H1 (cell line): Measurements from ENCODE around the gene MYRF. TPM values are rescaled to one million over a fixed set of nuclear protein-coding genes. Genes with fewer than 3 reads are reported as not detected.

Source experiments
- CTCF ChIA-PET: fragments of 300-600 bp; sonication (Branson Sonifier 250); formaldehyde crosslinking; loops from one replicate; lab custom pipeline; 2021; ENCODE audit not compliant: partially characterized antibody; lab: Charles Lee
- POLR2A ChIA-PET: fragments of 300-600 bp; sonication (Branson Sonifier 250); formaldehyde crosslinking; loops from one replicate; lab custom pipeline; 2021; ENCODE audit warnings: inconsistent platforms; ENCODE audit not compliant: partially characterized antibody; lab: Charles Lee
- DNase-seq, 2 experiments: peaks; one replicate each; pipeline versions ENCODE4 v3.0.0 to v3.0.0-alpha.2; 2010 to 2022; ENCODE audit warnings: low spot score in 2 of 2, low read depth in 1 of 2, mixed read lengths in 1 of 2
- FAIRE-seq: peaks from 2 replicates; lab custom pipeline; 2011; peaks lifted over from hg19 to GRCh38; lab: Jason Lieb, UNC
- H2AFZ ChIP-seq: 2 replicates; pipeline ENCODE4 v1.8.1; 2012; ENCODE audit warnings: low read length, inconsistent platforms
- H2AK5ac ChIP-seq: 2 replicates; pipeline ENCODE4 v1.6.1; 2013; ENCODE audit warnings: low read depth, low read length
- H2BK120ac ChIP-seq: replicated peaks from 2 replicates; pipeline ENCODE3; 2013; ENCODE audit warnings: low read depth, low read length, inconsistent platforms
- H2BK12ac ChIP-seq: 2 replicates; pipeline ENCODE4 v1.6.1; 2013; ENCODE audit warnings: low read depth, low read length
- H2BK15ac ChIP-seq: 2 replicates; pipeline ENCODE4 v1.6.1; 2013; ENCODE audit warnings: low read length
- H2BK20ac ChIP-seq: 2 replicates; pipeline ENCODE4 v1.6.1; 2013; ENCODE audit warnings: low read length
- H2BK5ac ChIP-seq: 2 replicates; pipeline ENCODE4 v1.6.1; 2013; ENCODE audit warnings: low read depth, low read length
- H3K14ac ChIP-seq: 2 replicates; pipeline ENCODE4 v1.6.1; 2013; ENCODE audit warnings: inconsistent platforms; ENCODE audit not compliant: insufficient read length
- H3K18ac ChIP-seq: 2 replicates; pipeline ENCODE4 v1.6.1; 2013; ENCODE audit warnings: low read length; ENCODE audit errors: extremely low read depth
- H3K23ac ChIP-seq: 2 replicates; pipeline ENCODE4 v1.6.1; 2013; ENCODE audit warnings: inconsistent platforms; ENCODE audit not compliant: insufficient read length
- H3K23me2 ChIP-seq: 2 replicates; pipeline ENCODE4 v1.6.1; 2013; ENCODE audit warnings: low read depth, low read length
- H3K27ac ChIP-seq: 2 replicates; pipeline ENCODE4 v1.6.1; 2011; ENCODE audit warnings: low read depth, low read length, inconsistent platforms
- H3K27me3 ChIP-seq, 4 experiments: replicated peaks in 1 of 4; 1 replicate in 1 of 4; 2 replicates in 3 of 4; pipeline versions ENCODE4 v1.6.1 to v1.8.1; 2011 to 2013; ENCODE audit warnings: low read length in 3 of 4, mild to moderate bottlenecking in 3 of 4, inconsistent platforms in 2 of 4, mixed read lengths in 2 of 4, moderate library complexity in 1 of 4; ENCODE audit not compliant: control insufficient read depth in 3 of 4, insufficient read depth in 3 of 4; ENCODE audit errors: extremely low read depth in 1 of 4
- H3K36me3 ChIP-seq, 4 experiments: 2 replicates each; pipeline versions ENCODE4 v1.6.1 to v1.8.1; 2011 to 2013; ENCODE audit warnings: mild to moderate bottlenecking in 4 of 4, low read length in 3 of 4, moderate library complexity in 2 of 4, control low read depth in 1 of 4, inconsistent platforms in 1 of 4; ENCODE audit not compliant: insufficient read depth in 4 of 4, control insufficient read depth in 2 of 4
- H3K4ac ChIP-seq: replicated peaks from 2 replicates; pipeline ENCODE3; 2013; ENCODE audit warnings: low read length, low read depth, mixed read lengths, inconsistent platforms; ENCODE audit not compliant: insufficient read length
- H3K4me1 ChIP-seq, 4 experiments: replicated peaks in 1 of 4; 1 replicate in 1 of 4; 2 replicates in 3 of 4; pipeline versions ENCODE4 v1.6.1 to v1.8.1; 2011 to 2013; ENCODE audit warnings: low read length in 3 of 4, inconsistent platforms in 2 of 4, mixed read lengths in 1 of 4; ENCODE audit not compliant: insufficient read depth in 4 of 4, control insufficient read depth in 3 of 4
- H3K4me2 ChIP-seq, 2 experiments: 2 replicates each; pipeline versions ENCODE4 v1.6.1 to v1.8.1; 2011 to 2013; ENCODE audit warnings: low read depth in 2 of 2, low read length in 2 of 2, control low read depth in 1 of 2, inconsistent platforms in 1 of 2, mild to moderate bottlenecking in 1 of 2; ENCODE audit not compliant: insufficient read depth in 1 of 2
- H3K4me3 ChIP-seq, 4 experiments: fragments of 200-600, 300-600 bp in 1 of 4; sonication (generic), shearing (Covaris generic), sonication (Bioruptor Twin) in 1 of 4; 2 replicates each; pipeline versions ENCODE4 v1.5.1 to v1.8.1; 2011 to 2016; ENCODE audit warnings: low read length in 4 of 4, low read depth in 3 of 4, control low read depth in 2 of 4, inconsistent platforms in 2 of 4, mild to moderate bottlenecking in 2 of 4, mixed read lengths in 1 of 4, moderate library complexity in 1 of 4; ENCODE audit not compliant: insufficient read depth in 2 of 4; ENCODE audit errors: extremely low read depth in 1 of 4
- H3K56ac ChIP-seq: replicated peaks from 2 replicates; pipeline ENCODE3; 2013; ENCODE audit warnings: low read depth, mild to moderate bottlenecking, mixed read lengths, low read length, inconsistent platforms; ENCODE audit not compliant: insufficient read length
- H3K79me1 ChIP-seq: 2 replicates; pipeline ENCODE4 v1.6.1; 2013; ENCODE audit warnings: low read depth, low read length, control low read depth
- H3K79me2 ChIP-seq, 2 experiments: 2 replicates each; pipeline versions ENCODE4 v1.6.1 to v1.8.1; 2012 to 2013; ENCODE audit warnings: low read length in 2 of 2, mild to moderate bottlenecking in 2 of 2, inconsistent platforms in 1 of 2; ENCODE audit not compliant: insufficient read depth in 2 of 2, control insufficient read depth in 1 of 2
- H3K9ac ChIP-seq, 4 experiments: replicated peaks in 1 of 4; 1 replicate in 1 of 4; 2 replicates in 3 of 4; pipeline versions ENCODE4 v1.6.1 to v1.8.1; 2011 to 2013; ENCODE audit warnings: low read depth in 3 of 4, low read length in 3 of 4, control low read depth in 2 of 4, mild to moderate bottlenecking in 2 of 4, moderate library complexity in 2 of 4, inconsistent platforms in 1 of 4; ENCODE audit errors: extremely low read depth in 1 of 4
- H3K9me3 ChIP-seq, 2 experiments: 2 replicates each; pipeline versions ENCODE4 v1.6.1 to v1.8.1; 2012 to 2013; ENCODE audit warnings: mild to moderate bottlenecking in 2 of 2, moderate library complexity in 2 of 2, control low read depth in 1 of 2, inconsistent platforms in 1 of 2, low read depth in 1 of 2, low read length in 1 of 2, mixed read lengths in 1 of 2; ENCODE audit not compliant: insufficient read depth in 2 of 2
- H4K20me1 ChIP-seq, 2 experiments: replicated peaks in 1 of 2; 2 replicates each; pipeline versions ENCODE3 to v1.8.1; 2011 to 2013; ENCODE audit warnings: inconsistent platforms in 2 of 2, low read length in 2 of 2, mild to moderate bottlenecking in 1 of 2; ENCODE audit not compliant: insufficient read depth in 2 of 2, control insufficient read depth in 1 of 2
- H4K5ac ChIP-seq: 2 replicates; pipeline ENCODE4 v1.6.1; 2013; ENCODE audit warnings: low read length, low read depth, mixed read lengths, inconsistent platforms; ENCODE audit not compliant: insufficient read length
- H4K8ac ChIP-seq: 2 replicates; pipeline ENCODE4 v1.8.0; 2013; ENCODE audit warnings: mild to moderate bottlenecking, moderate library complexity, low read length, inconsistent platforms; ENCODE audit not compliant: insufficient read depth; ENCODE audit errors: extremely low read depth
- H4K91ac ChIP-seq: replicated peaks from 2 replicates; pipeline ENCODE3; 2013; ENCODE audit warnings: low read length, mixed read lengths, inconsistent platforms; ENCODE audit not compliant: insufficient read length
- POLR2A ChIP-seq, 2 experiments: IDR thresholded peaks; 1 replicate in 1 of 2; 2 replicates in 1 of 2; pipeline ENCODE4 v1.6.1; 2011; ENCODE audit warnings: low read depth in 2 of 2, low read length in 2 of 2, mild to moderate bottlenecking in 2 of 2; ENCODE audit errors: control extremely low read depth in 1 of 2
- SP1 ChIP-seq: IDR thresholded peaks from 2 replicates; pipeline ENCODE4 v1.6.1; 2011; ENCODE audit warnings: low read depth, low read length
- TAF1 ChIP-seq: IDR thresholded peaks from 2 replicates; pipeline ENCODE4 v1.6.1; 2011; ENCODE audit warnings: mild to moderate bottlenecking, low read depth, low read length
- TBP ChIP-seq: IDR thresholded peaks from 2 replicates; pipeline ENCODE4 v1.6.1; 2011; ENCODE audit warnings: low read depth, low read length, improper control_type of control experiment
- TEAD4 ChIP-seq: IDR thresholded peaks from 2 replicates; pipeline ENCODE4 v1.6.1; 2012; ENCODE audit warnings: low read depth, low read length, inconsistent platforms, mixed read lengths
- WGBS, 2 experiments: shearing (Covaris generic) in 1 of 2; methylation state at CpG; one replicate each; pipeline versions ENCODE4 v1.1.6 to v1.1.7; 2013 to 2015; ENCODE audit warnings: low lambda C conversion rate in 2 of 2, mixed read lengths in 2 of 2, inconsistent platforms in 1 of 2, low coverage in 1 of 2, missing lambda C conversion rate in 1 of 2; ENCODE audit not compliant: insufficient replicate concordance in 2 of 2, insufficient coverage in 1 of 2, insufficient read length in 1 of 2; ENCODE audit errors: extremely low coverage in 1 of 2, missing lambda C conversion rate in 1 of 2; 5-methylcytosine and 5-hydroxymethylcytosine counted together
- polyA plus RNA-seq, 7 experiments: library from polyadenylated mRNA; depleted of rRNA in 3 of 7; stranded (reverse) in 5 of 7; unstranded in 2 of 7; fragments of >200 nt in 5 of 7; fragments of 200-250 nt in 2 of 7; gene quantifications; 1 replicate in 5 of 7; 2 replicates in 1 of 7; 4 replicates in 1 of 7; pipeline versions ENCODE4 v1.2.1 to v1.2.3, GENCODE V29; 2011 to 2013; ENCODE audit warnings: missing spikeins in 2 of 7, mixed read lengths in 2 of 7
- total RNA-seq: library from RNA; stranded (reverse); fragmentation: NEBNext Ultra II Directional; extraction: Animal tissue kit (Norgen Biotek cat#: 25700); gene quantifications from 2 replicates; pipeline ENCODE4 v1.2.1, GENCODE V29; 2021

MYRF gene
- total and polyA plus RNA-seq, 2 of the 8 experiments (the other 6 are each of a cell fraction or from before 2014, with no cell fraction given) = 6.0 to 6.1 TPM

DNA sequence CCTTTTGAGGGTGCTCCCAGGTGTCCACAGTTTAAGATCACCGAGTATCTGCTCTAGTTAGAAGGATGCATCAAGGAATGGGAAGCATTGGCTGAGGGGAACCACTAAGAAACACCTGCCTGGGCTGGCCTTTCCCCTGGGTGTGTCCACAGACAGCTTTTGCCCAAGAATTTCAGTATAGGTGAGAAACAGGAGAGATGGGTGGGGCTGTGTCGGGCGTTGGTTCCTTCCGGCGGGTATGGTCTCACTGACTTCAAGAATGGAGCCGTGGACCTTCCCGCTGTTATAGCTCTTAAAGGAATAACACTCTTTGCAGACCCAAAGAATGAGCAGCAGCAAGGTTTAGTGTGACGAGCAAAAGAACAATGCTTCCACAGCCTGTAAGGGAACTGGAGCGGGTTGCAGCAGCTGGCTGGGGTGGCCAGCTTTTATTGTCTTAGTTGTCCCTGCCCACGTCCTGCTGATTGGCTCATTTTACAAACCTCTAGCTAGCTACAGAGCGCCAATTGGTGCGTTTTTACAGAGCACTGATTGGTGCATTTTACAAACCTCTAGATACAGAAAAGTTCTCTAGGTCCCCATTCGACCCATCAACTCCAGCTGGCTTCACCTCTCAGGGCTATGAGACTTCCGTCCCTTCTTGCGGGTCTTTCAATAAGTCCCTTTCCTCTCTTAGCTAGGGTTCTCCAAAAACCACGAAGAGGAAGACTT is 62.0 kb downstream of the MYRF start:
- peak overlapping the region; percentile 53 for H4K5ac ChIP-seq
- TF ChIP-seq POLR2A (IDR thresholded peaks at IDR 0.05; ENCODE audit: control extremely low read depth in 1 of 2, low read depth in 2 of 2, low read length in 2 of 2) (peak in 1 of 2 experiments; percentile 73; a peak in 2 of 3 replicates), TEAD4 (no peak), SP1 (peak; percentile 68; the same call in 1 of the 2 replicates), TBP (peak; percentile 87), TAF1 (peak; percentile 41)
- TF ChIP-seq, all 59 proteins: peak for 4
- peaks cover 0 to 8% of the 10 kb centered on the region in 2 experiments for H4K20me1 ChIP-seq
- peaks cover 0 to 36% of the 10 kb centered on the region in 2 experiments; a peak in 2 of 4 replicates for H3K79me2 ChIP-seq
- peak overlapping the region; percentile 15 for H3K4ac ChIP-seq
- peak overlapping the region; percentile 41 to 78 (median 63); a peak in 7 of 8 replicates for H3K4me3 ChIP-seq
- no peak overlapping the region for H3K14ac ChIP-seq
- peaks cover 7% of the 10 kb centered on the region; the same call in 1 of the 2 replicates for H3K23me2 ChIP-seq
- H3K4me1 ChIP-seq = peaks cover 2 to 9% (median 5%) of the 10 kb centered on the region in 4 experiments; a peak in 5 of 7 replicates
- peaks cover 6% of the 10 kb centered on the region; the same call in 1 of the 2 replicates for H3K79me1 ChIP-seq
- peak overlapping the region; percentile 54 for H2AK5ac ChIP-seq
- no peak for FAIRE-seq
- H3K9ac ChIP-seq = peak overlapping the region in 3 of 4 experiments; percentile 72 to 84 (median 76); a peak in 6 of 7 replicates
- peak overlapping the region; percentile 99 for H3K18ac ChIP-seq
- peak overlapping the region; percentile 81 to 87 for H3K4me2 ChIP-seq
- peak overlapping the region; percentile 1 for H2BK120ac ChIP-seq
- peak overlapping the region; percentile 88 for H2BK20ac ChIP-seq
- WGBS, 2 experiments = 79% methylated on average over 15 of the region's 16 CpGs; no CpG with 5 or more reads in 1 of the 2 experiments
- no peak overlapping the region for H3K23ac ChIP-seq
- H4K8ac ChIP-seq = peak overlapping the region; percentile 26; the same call in 1 of the 2 replicates
- H2BK12ac ChIP-seq = peak overlapping the region; percentile 84
- peak overlapping the region; percentile 66; the same call in 1 of the 2 replicates for H2BK15ac ChIP-seq
- peaks cover 24 to 46% (median 37%) of the 10 kb centered on the region in 4 experiments for H3K36me3 ChIP-seq
- H3K9me3 ChIP-seq = peaks cover 0 to 2% of the 10 kb centered on the region in 2 experiments; a peak in 1 of 4 replicates
- 0 out of 2 replicates have a peak overlapping the region, but pooled peaks have one; percentile 19 for H2AFZ ChIP-seq
- peak overlapping the region; percentile 64 for H4K91ac ChIP-seq
- peak overlapping the region; percentile 94 for H2BK5ac ChIP-seq
- POLR2A ChIA-PET = interaction anchor here (0.7 to 16.2 kb wide), 17 partner anchors 13 to 334 kb away, joined by 3 to 354 read pairs (median 4); partner anchors contain the start of genes FADS2, FEN1 and TMEM258
- DNase-seq = no peak
- peak overlapping the region; percentile 1 for H3K56ac ChIP-seq
- CTCF ChIA-PET = interaction anchor here (0.7 to 10.2 kb wide), 13 partner anchors 9 to 267 kb away, joined by 3 to 118 read pairs (median 5); partner anchors contain the start of genes FADS2 and FEN1
- H3K27ac ChIP-seq = peak overlapping the region; percentile 94
- H3K27me3 ChIP-seq = no peaks in the 10 kb centered on the region
